GM20000 (cell line): Measurements from ENCODE around the gene RNASEH2C.
"Not testable (repeated sequence)": the region's sequence is repeated elsewhere in the genome, so short reads cannot be mapped to it uniquely, and the experiment has no call there.

Experiments used
- DNase-seq: peaks from one replicate; pipeline ENCODE4 v3.0.0; 2012; ENCODE audit warnings: low spot score
- TF ChIP-seq, protein P1 (sequence below): IDR thresholded peaks from 2 replicates; pipeline ENCODE4 v1.5.1; 2012; ENCODE audit warnings: mild to moderate bottlenecking, control low read depth; ENCODE audit errors: extremely low read depth, missing control alignments

RNASEH2C gene

DNA sequence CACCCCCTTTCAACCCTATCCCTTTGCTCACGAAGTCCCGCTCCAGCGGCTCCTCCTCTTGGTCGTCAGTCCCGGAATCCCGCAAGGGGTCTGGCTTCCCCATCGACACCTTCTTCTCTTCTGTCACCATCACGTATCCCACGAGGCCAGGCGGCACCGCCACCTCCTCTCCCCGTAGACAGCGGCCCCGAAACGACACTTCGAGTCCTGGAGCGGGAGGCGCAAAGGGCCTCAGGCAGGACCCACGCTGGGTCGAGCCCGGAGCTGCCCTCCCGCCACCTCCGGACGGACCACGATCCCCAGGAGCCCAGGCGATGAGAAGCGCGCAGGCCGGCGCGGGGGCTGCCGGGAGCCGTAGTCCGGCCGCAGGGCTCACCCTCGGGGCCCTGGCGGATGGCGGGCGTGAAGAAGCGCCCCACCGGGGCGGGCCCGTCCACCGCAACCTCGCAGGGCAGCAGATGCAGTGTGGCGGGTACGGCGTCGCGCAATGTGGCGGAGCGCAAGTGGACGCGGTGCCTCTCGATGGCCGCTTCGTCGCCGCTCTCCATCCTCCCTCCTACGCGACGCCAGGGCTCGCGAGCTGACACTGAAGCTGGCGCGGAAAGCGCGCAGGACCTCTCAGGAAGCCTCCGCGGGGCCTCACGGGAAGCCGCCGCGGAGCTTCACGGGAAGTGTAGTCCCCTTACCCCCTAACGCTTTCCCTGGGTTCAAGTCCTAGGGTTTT lies at the start of gene RNASEH2C:
TSS of gene RNASEH2C (minus strand) at position 588 of the 724 bp plus-strand sequence. CDS start at position 548, 40 bp downstream.
- peak; percentile 95 for DNase-seq
- TF ChIP-seq, protein P1, sequence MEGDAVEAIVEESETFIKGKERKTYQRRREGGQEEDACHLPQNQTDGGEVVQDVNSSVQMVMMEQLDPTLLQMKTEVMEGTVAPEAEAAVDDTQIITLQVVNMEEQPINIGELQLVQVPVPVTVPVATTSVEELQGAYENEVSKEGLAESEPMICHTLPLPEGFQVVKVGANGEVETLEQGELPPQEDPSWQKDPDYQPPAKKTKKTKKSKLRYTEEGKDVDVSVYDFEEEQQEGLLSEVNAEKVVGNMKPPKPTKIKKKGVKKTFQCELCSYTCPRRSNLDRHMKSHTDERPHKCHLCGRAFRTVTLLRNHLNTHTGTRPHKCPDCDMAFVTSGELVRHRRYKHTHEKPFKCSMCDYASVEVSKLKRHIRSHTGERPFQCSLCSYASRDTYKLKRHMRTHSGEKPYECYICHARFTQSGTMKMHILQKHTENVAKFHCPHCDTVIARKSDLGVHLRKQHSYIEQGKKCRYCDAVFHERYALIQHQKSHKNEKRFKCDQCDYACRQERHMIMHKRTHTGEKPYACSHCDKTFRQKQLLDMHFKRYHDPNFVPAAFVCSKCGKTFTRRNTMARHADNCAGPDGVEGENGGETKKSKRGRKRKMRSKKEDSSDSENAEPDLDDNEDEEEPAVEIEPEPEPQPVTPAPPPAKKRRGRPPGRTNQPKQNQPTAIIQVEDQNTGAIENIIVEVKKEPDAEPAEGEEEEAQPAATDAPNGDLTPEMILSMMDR: no peak

DNA sequence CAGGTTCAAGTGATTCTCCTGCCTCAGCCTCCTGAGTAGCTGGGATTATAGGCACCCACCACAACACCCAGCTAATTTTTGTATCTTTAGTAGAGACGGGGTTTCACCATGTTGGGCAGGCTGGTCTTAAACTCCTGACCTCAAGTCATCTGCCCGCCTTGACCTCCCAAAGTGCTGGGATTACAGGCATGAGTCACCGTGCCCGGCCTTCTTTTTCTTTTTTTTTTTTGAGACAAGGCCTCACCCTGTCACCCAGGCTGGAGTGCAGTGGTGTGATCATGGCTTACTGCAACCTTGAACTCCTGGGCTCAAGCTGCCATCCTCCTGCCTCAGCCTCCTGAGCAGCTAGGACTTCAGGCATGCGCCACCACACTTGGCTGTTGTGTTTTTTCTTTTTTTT lies 47.2 kb upstream of the RNASEH2C start:
- DNase-seq: not testable (repeated sequence)

DNA sequence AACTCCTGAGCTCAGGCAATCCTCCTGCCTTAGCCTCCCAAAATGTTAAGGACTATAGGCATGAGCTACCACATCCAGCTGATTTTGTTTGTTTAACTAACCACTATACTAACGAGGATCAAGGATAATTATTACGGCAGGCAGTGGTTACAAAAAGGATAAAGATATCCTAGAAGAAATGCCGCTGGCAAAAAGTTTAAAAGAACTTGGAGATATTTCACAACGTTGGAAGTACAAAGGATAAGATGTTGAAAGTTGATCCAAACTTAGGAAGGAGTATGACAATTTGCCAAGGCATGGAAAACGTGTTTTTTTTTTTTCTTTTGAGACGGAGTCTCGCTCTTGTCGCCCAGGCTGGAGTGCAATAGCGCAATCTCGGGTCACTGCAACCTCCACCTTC lies 46.8 kb upstream of the RNASEH2C start:
- TF ChIP-seq, protein P1: no peak

DNA sequence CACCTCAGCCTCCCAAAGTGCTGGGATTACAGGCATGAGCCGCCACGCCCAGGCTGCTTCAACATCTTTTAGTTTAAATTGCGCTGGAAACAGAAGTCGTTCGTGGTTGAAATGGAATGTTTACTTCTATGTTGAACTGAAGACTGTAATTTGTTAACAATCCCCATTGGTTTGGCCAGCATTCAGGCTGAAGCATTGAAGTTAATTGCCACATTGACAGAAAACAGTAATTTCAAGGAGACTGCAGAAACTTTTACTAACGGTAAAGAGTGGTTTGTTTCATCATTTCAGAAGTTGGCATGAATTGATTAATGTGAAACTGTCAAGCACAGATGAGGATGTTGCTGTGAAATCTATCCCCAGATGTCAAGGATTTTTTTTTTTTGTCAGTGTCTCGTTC lies 45.9 kb upstream of the RNASEH2C start:
- DNase-seq: no peak
- TF ChIP-seq, protein P1: no peak

More for the DNA sequence above, 46.8 kb upstream of the RNASEH2C start:
- no peak for DNase-seq

DNA sequence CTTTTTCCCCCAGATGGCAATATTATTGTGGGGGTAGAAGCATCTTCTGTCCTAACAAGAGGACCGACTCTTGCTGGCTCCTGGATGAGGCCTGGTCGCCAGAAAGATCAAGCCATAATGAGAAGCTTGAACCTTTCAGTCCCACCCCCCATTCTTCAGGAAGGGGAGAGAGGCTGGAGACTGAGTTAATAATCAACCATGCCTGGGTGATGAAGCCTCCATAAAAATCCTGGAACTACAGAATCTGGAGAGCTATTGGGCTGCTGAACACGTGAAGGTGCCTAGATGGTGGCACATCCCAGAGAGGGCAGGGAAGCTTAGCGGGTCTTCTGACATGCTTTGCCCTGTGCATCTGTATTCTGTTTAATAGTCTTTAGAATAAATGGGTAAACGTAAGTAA lies 43.8 kb upstream of the RNASEH2C start:
- TF ChIP-seq, protein P1: no peak
- DNase-seq: no peak

DNA sequence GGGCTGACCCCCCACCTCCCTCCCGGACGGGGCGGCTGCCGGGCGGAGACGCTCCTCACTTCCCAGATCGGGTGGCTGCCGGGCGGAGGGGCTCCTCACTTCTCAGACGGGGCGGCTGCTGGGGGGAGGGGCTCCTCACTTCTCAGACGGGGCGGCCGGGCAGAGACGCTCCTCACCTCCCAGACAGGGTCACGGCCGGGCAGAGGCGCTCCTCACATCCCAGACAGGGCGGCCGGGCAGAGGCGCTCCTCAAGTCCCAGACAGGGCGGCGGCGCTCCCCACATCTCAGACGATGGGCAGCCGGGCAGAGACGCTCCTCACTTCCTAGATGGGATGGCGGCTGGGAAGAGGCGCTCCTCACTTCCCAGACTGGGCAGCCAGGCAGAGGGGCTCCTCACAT lies 42.2 kb upstream of the RNASEH2C start:
- DNase-seq: not testable (repeated sequence)

DNA sequence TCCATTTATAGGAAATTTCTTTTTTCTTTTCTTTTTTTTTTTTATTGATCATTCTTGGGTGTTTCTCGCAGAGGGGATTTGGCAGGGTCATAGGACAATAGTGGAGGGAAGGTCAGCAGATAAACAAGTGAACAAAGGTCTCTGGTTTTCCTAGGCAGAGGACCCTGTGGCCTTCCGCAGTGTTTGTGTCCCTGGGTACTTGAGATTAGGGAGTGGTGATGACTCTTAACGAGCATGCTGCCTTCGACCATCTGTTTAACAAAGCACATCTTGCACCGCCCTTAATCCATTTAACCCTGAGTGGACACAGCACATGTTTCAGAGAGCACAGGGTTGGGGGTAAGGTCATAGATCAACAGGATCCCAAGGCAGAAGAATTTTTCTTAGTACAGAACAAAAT lies 41.6 kb upstream of the RNASEH2C start:
- DNase-seq: not testable (repeated sequence)

DNA sequence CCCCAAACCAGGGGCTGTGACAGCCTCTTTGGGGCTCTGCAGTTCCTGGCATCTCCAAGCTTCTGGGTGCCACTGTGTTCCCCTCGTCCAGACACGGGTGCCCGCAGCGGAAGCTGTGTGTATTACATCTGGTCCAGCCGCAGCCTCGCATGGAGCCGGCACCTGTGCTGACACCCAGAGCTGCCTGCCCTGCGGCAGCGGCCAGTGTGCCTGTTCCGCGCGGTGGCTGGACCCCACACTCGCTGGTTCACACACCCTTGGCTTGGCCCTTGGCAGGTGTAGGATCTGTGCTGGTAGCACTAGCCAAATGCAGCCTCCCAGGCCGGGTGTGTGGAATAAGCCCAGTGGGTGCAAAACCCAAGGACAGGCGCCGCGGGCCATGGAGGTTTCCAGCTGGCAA lies 24.5 kb upstream of the RNASEH2C start:
- no peak for DNase-seq
- TF ChIP-seq, protein P1: no peak

DNA sequence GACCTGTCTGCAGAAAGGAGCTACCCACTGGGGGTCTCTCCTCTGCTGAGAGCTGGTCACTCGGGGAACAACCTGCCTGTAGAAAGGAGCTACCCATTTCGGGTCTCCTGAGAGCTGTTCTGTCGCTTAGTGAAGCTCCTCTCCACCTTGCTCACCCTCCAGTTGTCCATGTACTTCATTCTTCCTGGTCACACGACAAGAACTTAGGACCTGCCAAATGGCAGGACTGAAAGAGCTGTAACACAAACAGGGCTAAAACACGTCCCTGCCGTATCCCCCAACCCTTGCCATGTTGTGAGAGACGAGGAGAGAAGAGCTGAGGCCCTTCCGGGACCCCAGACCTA lies 24.1 kb upstream of the RNASEH2C start:
- TF ChIP-seq, protein P1: no peak
- no peak for DNase-seq
